OCI-LY1 (cell line): ENCODE data around the gene UGT1A5.

Experiments used
- CTCF ChIP-seq: fragments of 200-600 bp; sonication (generic), shearing (Covaris generic); IDR thresholded peaks from 2 replicates; pipeline ENCODE4 v1.5.1; 2017; ENCODE audit warnings: mild to moderate bottlenecking, antibody characterized with exemption, low read length, moderate library complexity, mixed read lengths
- EZH2 ChIP-seq: fragments of 200-600 bp; sonication (generic), shearing (Covaris generic); IDR thresholded peaks from 2 replicates; pipeline ENCODE4 v1.8.0; 2017; ENCODE audit warnings: borderline replicate concordance, mixed run types, mild to moderate bottlenecking, antibody characterized with exemption, low read length, moderate library complexity, mixed read lengths

GRCh38 chr2:233700028-233700635, 12.6 kb upstream of the UGT1A5 start:
- TF ChIP-seq CTCF (no peak), EZH2 (no peak)
